Adrenal gland (tissue), 12 donors: ENCODE data around the gene RFFL. TPM values are rescaled to one million over a fixed set of nuclear protein-coding genes. Genes with fewer than 3 reads are reported as not detected.

ENCODE experiments used
- DNase-seq, 7 donors: peaks; one replicate each; pipeline ENCODE4 v3.0.0-alpha.2; 2019 to 2020
- H3K27ac ChIP-seq, 5 donors: fragments of 200-600 bp; sonication (generic) in 4 of 5; 1 replicate in 3 of 5; 2 replicates in 2 of 5; pipeline versions ENCODE4 v1.5.1 to v1.8.0; 2016 to 2020; ENCODE audit warnings: mild to moderate bottlenecking in 1 of 5
- H3K27me3 ChIP-seq: fragments of 200-600 bp; 2 replicates; pipeline ENCODE4 v1.8.0; 2021
- H3K36me3 ChIP-seq, 2 donors: fragments of 200-600 bp; replicated peaks in 1 of 2; 1 replicate in 1 of 2; 2 replicates in 1 of 2; pipeline versions ENCODE4 v1.5.1 to v1.8.0; 2018 to 2022
- H3K4me1 ChIP-seq, 2 donors: fragments of 200-600 bp; replicated peaks in 1 of 2; 1 replicate in 1 of 2; 2 replicates in 1 of 2; pipeline versions ENCODE4 v1.5.1 to v1.8.0; 2018 to 2021
- H3K4me3 ChIP-seq, 4 donors: fragments of 200-600 bp; sonication (generic) in 3 of 4; one replicate each; pipeline ENCODE4 v1.5.1; 2016 to 2018
- H3K9me3 ChIP-seq, 3 donors: fragments of 200-600 bp; sonication (generic) in 1 of 3; replicated peaks in 1 of 3; 1 replicate in 2 of 3; 2 replicates in 1 of 3; pipeline versions ENCODE4 v1.5.1 to v1.8.0; 2016 to 2021
- CTCF ChIP-seq, 6 experiments: fragments of 450-650 bp in 4 of 6; fragments of 200-600 bp in 2 of 6; sonication (generic) in 1 of 6; IDR thresholded peaks; 1 replicate in 5 of 6; 2 replicates in 1 of 6; pipeline versions ENCODE4 v1.5.1 to v1.8.0; 2016 to 2021; ENCODE audit warnings: antibody characterized with exemption in 6 of 6, mild to moderate bottlenecking in 2 of 6, moderate library complexity in 1 of 6
- POLR2A ChIP-seq, 2 donors: fragments of 450-650 bp; IDR thresholded peaks; one replicate each; pipeline ENCODE4 v1.6.1; 2017; ENCODE audit warnings: antibody characterized with exemption in 2 of 2, mild to moderate bottlenecking in 2 of 2, moderate library complexity in 1 of 2
- WGBS, 4 donors: extraction: QIAGEN DNeasy Blood & Tissue Kit in 2 of 4; methylation state at CpG; one replicate each; pipeline versions ENCODE4 v1.1.5 to v1.1.7; 2013 to 2017; 5-methylcytosine and 5-hydroxymethylcytosine counted together
- intact Hi-C, 2 donors: fragments of 100-400 bp; cut with DNase I; formaldehyde crosslinking; loops; one replicate each; pipeline versions ENCODE4 v1.14.1 to v1.15.0; 2022 to 2023
- polyA plus RNA-seq, 3 donors: library from polyadenylated mRNA; stranded (reverse); fragments of 200-250 nt in 2 of 3; fragments of 350-450 nt in 1 of 3; fragmentation: Illumina TruSeq in 1 of 3; extraction: RNeasy Lipid Tissue Mini Kit (QIAGEN cat#74804) in 1 of 3; gene quantifications; one replicate each; pipeline ENCODE4 v1.2.3, GENCODE V29; 2013 to 2014
- total RNA-seq, 9 donors: library from RNA; depleted of rRNA in 4 of 9; stranded (reverse); fragments of >200 nt in 4 of 9; fragments of 120-200 nt in 1 of 9; fragmentation: NEBNext Ultra II Directional in 1 of 9; extraction: Animal tissue kit (Norgen Biotek cat#: 25700) in 1 of 9; gene quantifications; one replicate each; pipeline versions ENCODE4 v1.1.0 to v1.2.4, GENCODE V29; 2013 to 2023
- donor health status: healthy with polysubstance abuse.
- donor health status: Bipolar disorder and iron deficiency.
- donor health status: DM: yes; HTN: yes; CAD: no.
- donor health status: DM: no; HTN: no; CAD: no.
- donor health status: DM: no; HTN: no; CAD: no.
- donor health status: DM: yes; HTN: yes; CAD: no.

RFFL gene
- total and polyA plus RNA-seq, 12 donors: 2.5 to 24.4 (median 16.3) TPM

DNA sequence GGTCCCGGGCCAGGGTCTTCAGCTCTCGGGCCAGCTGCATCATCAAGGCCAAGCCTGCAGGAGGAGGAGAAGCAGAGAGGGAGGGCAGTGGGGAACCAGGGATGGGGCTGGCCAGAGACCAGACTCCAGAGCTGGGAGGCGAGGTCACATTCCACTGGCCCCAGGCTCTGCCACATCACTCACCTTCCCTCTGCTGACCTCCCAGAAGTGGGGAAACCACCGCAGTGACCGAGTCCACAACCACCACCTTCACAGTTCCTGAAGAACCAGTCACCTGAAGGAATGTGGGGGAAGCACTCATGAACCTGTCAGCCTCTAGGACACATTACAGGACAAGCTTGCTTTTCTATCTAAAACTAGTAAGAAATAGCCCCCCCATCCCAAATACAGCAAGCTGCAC, 39.8 kb upstream of the RFFL start:
- Histone ChIP-seq H3K27me3 (no peaks in the 10 kb centered on the region), H3K4me1 (no peaks in the 10 kb centered on the region), H3K4me3 (no peak overlapping the region), H3K9me3 (no peaks in the 10 kb centered on the region), H3K36me3 (peaks cover 0 to 25% of the 10 kb centered on the region in 2 donors), H3K27ac (no peak overlapping the region)
- intact Hi-C loops: no loop called here
- 47 to 74% (median 65%) methylated on average over 4 to 5 of the region's 5 CpGs for WGBS, 4 donors
- TF ChIP-seq POLR2A (IDR thresholded peaks at IDR 0.05) (no peak), CTCF (IDR thresholded peaks at IDR 0.05) (no peak)
- peak in 1 of 7 donors; percentile 19 for DNase-seq

DNA sequence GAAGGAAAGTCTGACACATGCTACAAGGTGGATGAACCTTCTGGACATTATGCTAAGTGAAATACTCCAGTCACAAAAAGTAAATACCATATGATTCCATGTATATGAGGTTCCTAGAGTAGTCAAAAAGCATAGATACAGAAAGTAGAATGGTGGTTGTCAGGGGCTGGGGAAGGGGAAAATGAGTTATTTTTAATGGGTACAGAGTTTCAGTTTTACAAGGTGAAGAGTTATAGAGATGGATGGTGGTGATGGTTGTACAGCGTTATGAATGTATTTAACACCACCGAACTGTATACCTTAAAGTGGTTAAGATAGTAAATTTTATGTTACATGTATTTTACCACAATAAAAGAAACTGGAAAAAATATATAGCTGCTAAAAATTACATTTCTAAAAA, 38.2 kb upstream of the RFFL start:
- 94 to 99% (median 96%) methylated on average over 2 of the region's 2 CpGs for whole genome bisulfite sequencing, 4 donors
- DNase-seq: no peak

GRCh38 chr17:35101036-35101435, 37.5 kb upstream of the RFFL start:
- intact Hi-C loops: no loop called here
- Histone ChIP-seq H3K36me3 (peaks cover 0 to 23% of the 10 kb centered on the region in 2 donors), H3K27me3 (no peaks in the 10 kb centered on the region), H3K9me3 (no peaks in the 10 kb centered on the region), H3K4me3 (no peak overlapping the region), H3K27ac (no peak overlapping the region), H3K4me1 (no peaks in the 10 kb centered on the region)
- DNase-seq: no peak
- 90 to 97% (median 95%) methylated on average over 2 to 14 of the region's 14 CpGs for whole genome bisulfite sequencing, 4 donors
- TF ChIP-seq POLR2A (IDR thresholded peaks at IDR 0.05): no peak
- no peak for TF ChIP-seq CTCF (IDR thresholded peaks at IDR 0.05)

More for the DNA sequence above, 38.2 kb upstream of the RFFL start:
- Histone ChIP-seq H3K4me1 (no peaks in the 10 kb centered on the region), H3K36me3 (peaks cover 0 to 25% of the 10 kb centered on the region in 2 donors), H3K4me3 (no peak overlapping the region), H3K27me3 (no peaks in the 10 kb centered on the region), H3K9me3 (no peaks in the 10 kb centered on the region), H3K27ac (no peak overlapping the region)
- TF ChIP-seq CTCF (IDR thresholded peaks at IDR 0.05): no peak
- TF ChIP-seq POLR2A (IDR thresholded peaks at IDR 0.05): no peak
- intact Hi-C loops: no loop called here

GRCh38 chr17:35099908-35100307, 36.4 kb upstream of the RFFL start:
- Histone ChIP-seq H3K4me3 (no peak overlapping the region), H3K27ac (no peak overlapping the region), H3K4me1 (no peaks in the 10 kb centered on the region), H3K27me3 (no peaks in the 10 kb centered on the region), H3K36me3 (peaks cover 0 to 21% of the 10 kb centered on the region in 2 donors), H3K9me3 (no peaks in the 10 kb centered on the region)
- no peak for DNase-seq
- intact Hi-C loops: no loop called here
- TF ChIP-seq POLR2A (IDR thresholded peaks at IDR 0.05) (no peak), CTCF (IDR thresholded peaks at IDR 0.05) (no peak)
- 85 to 92% (median 90%) methylated on average over 3 of the region's 3 CpGs for WGBS, 4 donors
